ENCODE results near the gene KLK13. TPM values are rescaled to one million over a fixed set of nuclear protein-coding genes. Genes with fewer than 3 reads are reported as not detected.

The KLK13 gene
- total and polyA plus RNA-seq, 2 of the 13 experiments (the other 11 are each of a cell fraction or from before 2014, with no cell fraction given): 0.09 TPM; not detected in 1

- TF ChIP-seq, protein P1, sequence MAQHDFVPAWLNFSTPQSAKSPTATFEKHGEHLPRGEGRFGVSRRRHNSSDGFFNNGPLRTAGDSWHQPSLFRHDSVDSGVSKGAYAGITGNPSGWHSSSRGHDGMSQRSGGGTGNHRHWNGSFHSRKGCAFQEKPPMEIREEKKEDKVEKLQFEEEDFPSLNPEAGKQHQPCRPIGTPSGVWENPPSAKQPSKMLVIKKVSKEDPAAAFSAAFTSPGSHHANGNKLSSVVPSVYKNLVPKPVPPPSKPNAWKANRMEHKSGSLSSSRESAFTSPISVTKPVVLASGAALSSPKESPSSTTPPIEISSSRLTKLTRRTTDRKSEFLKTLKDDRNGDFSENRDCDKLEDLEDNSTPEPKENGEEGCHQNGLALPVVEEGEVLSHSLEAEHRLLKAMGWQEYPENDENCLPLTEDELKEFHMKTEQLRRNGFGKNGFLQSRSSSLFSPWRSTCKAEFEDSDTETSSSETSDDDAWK (CRISPR knock-in tag; IDR thresholded peaks at IDR 0.05): no peak
- TF ChIP-seq ELF4 (CRISPR knock-in tag; IDR thresholded peaks at IDR 0.05; ENCODE audit: borderline replicate concordance) (no peak), HDAC6 (IDR thresholded peaks at IDR 0.05; ENCODE audit: low read depth, low read length) (no peak)
Observed at GRCh38 chr19:51065221-51065960, 499 bp upstream of the KLK13 start (continued).

GRCh38 chr19:51063664-51064063 is 1.2 kb downstream of the KLK13 start:
- in situ Hi-C loops (cut with HindIII; ENCODE audit: extremely low pct_ligation_motif_present, low pct_unique_long_range_greater_than_20kb) (no loop called here), intact Hi-C loops (cut with micrococcal nuclease; ENCODE audit: unreplicated experiment) (no loop called here)
- Histone ChIP-seq H4K20me1 (ENCODE audit: insufficient read depth, low read length) (no peaks in the 10 kb centered on the region), H3K27ac (ENCODE audit: extremely low read length, insufficient read depth, low read length) (no peak overlapping the region), H2AFZ (ENCODE audit: low read length) (no peak overlapping the region), H3K79me2 (ENCODE audit: insufficient read depth, low read length) (no peaks in the 10 kb centered on the region), H3K4me2 (ENCODE audit: low read depth, low read length) (no peak overlapping the region), H3K27me3 (ENCODE audit: control insufficient read depth in 1 of 2, insufficient read depth in 2 of 2, low read length in 2 of 2) (peaks cover 0 to 3% of the 10 kb centered on the region in 2 experiments; a peak in 1 of 5 replicates), H3K9ac (ENCODE audit: insufficient read depth, low read depth, low read length) (no peak overlapping the region), H3K36me3 (replicated peaks in 1 of 2; ENCODE audit: control insufficient read depth in 1 of 2, insufficient read depth in 2 of 2, low read length in 2 of 2) (no peaks in the 10 kb centered on the region), H3K4me1 (ENCODE audit: insufficient read depth, low read length) (no peaks in the 10 kb centered on the region), H3K4me3 (replicated peaks in 1 of 3; ENCODE audit: insufficient read depth in 1 of 3, low read depth in 2 of 3, low read length in 3 of 3) (no peak overlapping the region), H3K9me3 (ENCODE audit: low read length) (no peaks in the 10 kb centered on the region)
- BruUV-seq (replicated peaks): no TSS peak
- ATAC-seq (no peak), FAIRE-seq (no peak), DNase-seq (ENCODE audit: low spot score) (no peak)
- no peak for TF ChIP-seq ZBTB26 (CRISPR knock-in tag; IDR thresholded peaks at IDR 0.05; ENCODE audit: borderline replicate concordance)
- no peak for TF ChIP-seq MTA3 (CRISPR knock-in tag; IDR thresholded peaks at IDR 0.05)
- no peak for TF ChIP-seq KAT7 (CRISPR knock-in tag; IDR thresholded peaks at IDR 0.05; ENCODE audit: borderline replicate concordance)
- POLR2A ChIA-PET: no interaction called here
- CTCF ChIA-PET (ENCODE audit: low intra/inter-chr PET ratio, low total read pairs): no interaction called here
- WGBS (ENCODE audit: low lambda C conversion rate): 40% methylated on average over 6 of the region's 7 CpGs
